Cerebellar cortex (tissue), 1 donor: Measurements from ENCODE around the gene LDHA.
A peak's percentile ranks its signal among the peaks of the same experiment; 100 is the strongest.

Source experiments
- DNase-seq: peaks from one replicate; pipeline ENCODE4 v3.0.0-alpha.2; 2015; ENCODE audit warnings: low spot score

The LDHA gene

GRCh38 chr11:18394275-18394927 is at the start of gene LDHA:
Gene LDHA, plus strand, starts transcription at chr11:18394563. Its CDS starts 2,280 bp downstream, at chr11:18396843.
- peak; percentile 94 for DNase-seq

GRCh38 chr11:18347471-18348125 is 46.8 kb upstream of the LDHA start:
- DNase-seq: no peak

DNA sequence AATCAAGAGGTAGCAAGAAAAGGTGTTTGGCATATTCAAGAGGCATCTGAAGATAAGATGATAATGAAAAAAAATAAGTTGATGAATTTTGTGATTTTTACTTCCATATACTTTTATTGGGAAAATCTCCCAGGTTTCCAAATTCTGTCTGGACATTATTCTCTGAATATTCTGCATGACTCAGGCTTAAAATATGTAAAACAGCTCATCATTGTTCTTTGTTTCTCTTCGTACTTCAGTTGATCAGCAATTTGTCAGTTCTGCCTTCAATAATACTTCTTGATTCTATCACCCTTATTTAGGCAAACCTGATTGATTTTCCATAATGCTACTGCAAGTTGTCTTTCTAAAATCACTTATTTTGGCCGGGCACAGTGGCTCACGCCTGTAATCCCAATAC is 41.8 kb upstream of the LDHA start:
- DNase-seq: no peak

GRCh38 chr11:18358646-18359045 is 35.7 kb upstream of the LDHA start:
- DNase-seq: no peak

GRCh38 chr11:18361154-18361553 is 33.2 kb upstream of the LDHA start:
- no peak for DNase-seq

DNA sequence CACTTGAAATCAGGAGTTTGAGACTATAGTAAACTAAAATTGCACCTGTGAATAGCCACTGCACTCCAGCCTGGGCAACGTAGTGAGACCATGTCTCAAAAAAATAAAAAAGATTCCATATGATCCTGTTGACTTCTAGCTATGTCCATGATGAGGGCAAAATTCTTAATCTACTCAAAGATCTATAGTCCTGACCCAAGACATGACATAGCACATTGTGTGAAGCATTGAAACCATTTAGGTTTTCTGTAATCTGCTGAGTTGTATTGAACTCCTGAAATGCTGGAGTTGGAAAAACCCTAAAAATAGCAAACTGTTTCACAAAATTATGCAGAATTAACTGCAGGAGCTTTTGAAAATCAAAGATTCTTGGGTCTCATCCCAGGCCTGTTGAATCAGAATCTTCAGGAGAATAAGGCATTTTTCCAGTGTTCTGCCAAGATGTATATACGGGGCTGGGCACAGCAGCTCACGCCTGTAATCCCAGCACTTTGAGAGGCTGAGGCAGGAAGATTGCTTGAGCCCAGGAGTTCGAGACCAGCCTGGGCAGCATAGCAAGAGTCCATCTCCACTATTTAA is 29.8 kb upstream of the LDHA start:
- DNase-seq: no peak

DNA sequence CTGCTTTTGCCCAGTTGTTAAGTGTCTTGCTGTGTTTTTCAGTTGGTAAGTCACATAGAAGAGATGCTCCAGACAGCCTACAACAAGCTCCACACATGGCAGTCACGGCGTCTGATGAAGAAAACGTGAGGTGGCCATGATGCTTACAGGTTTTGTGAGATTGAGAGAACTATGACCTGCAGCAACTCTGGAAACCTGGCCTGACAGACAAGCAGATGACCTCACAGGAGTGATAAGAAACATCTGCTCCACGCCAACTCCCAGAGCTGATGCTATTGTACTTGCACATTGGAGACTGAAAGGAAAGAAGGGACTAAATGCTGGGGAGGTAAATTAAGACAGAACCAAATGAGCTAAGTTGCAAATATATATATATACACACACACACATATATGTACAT is 28.6 kb upstream of the LDHA start:
- no peak for DNase-seq

DNA sequence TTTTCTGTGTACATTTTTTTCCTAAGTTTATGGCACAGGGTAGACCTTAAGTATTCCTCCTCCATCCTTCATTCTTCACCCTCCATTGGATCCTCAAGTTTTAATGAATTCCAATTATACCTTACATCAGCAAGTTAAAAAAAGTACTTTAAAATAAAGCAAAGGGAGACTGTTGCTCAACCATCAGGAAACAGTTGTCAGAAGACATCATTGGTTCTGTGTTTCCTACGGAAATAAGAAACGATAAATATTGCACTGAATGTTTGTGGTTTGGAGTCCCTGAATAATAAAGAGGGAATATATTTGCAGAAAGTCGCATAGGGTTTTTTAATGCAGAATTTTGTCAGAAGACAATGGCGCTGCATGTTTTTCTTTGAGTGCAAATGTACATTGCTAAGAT is 28.1 kb upstream of the LDHA start:
- DNase-seq: no peak

DNA sequence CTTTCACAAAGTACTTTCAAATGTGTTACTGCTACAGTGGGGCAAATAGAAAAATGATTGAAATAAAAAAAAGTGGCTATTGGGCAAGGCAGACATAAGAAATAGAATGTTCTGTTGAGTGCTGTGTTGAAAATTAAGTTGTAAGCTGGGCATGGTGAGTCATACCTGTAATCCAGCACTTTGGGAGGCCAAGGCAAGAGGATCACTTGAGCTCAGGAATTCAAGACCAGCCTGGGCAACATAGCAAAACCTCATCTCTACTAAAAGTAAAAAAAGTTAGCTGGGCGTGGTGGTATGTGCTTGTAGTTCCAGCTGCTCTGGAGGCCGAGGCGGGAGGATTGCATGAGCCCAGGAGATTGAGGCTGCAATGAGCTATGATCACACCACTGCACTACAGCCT is 26.9 kb upstream of the LDHA start:
- no peak for DNase-seq

DNA sequence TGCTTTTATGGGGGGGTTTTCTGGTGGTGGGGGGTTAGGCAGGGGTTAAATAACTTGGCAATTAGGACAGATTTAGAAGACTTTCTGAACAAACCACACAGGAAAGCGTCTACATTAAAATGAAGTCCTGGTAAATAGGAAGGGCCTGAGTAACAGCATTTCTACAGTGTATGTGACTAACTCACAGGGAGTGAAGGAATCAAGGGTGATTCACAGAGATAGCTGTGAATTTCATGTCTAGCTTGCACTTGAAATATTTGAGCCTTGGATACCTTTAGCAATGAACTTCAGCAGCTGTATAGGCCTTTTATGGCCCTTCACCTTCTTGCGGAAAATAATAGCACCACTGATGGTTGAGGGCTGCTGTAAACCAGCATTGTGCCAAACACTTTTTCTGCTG is 26.1 kb upstream of the LDHA start:
- no peak for DNase-seq

GRCh38 chr11:18369398-18369797 is 25.0 kb upstream of the LDHA start:
- DNase-seq: no peak

DNA sequence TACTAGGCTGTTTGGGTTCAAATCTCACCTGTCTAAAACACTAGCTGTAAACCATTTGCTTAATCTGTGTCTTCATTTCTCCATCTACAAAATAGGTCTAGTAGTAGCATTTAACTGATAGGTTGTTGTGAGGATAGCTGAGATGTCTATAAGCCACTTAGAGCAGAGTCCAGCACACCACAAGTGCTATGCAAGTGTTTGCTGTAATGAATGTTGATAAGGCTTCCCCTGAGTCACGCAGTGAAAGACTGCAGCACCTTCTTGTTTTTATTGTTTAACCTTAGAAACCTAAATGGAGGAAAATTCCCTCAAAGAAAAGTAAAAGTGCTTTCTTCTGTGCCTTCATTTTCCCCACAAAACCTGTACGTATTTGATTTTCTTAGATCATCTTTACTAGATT is 23.1 kb upstream of the LDHA start:
- DNase-seq: no peak

DNA sequence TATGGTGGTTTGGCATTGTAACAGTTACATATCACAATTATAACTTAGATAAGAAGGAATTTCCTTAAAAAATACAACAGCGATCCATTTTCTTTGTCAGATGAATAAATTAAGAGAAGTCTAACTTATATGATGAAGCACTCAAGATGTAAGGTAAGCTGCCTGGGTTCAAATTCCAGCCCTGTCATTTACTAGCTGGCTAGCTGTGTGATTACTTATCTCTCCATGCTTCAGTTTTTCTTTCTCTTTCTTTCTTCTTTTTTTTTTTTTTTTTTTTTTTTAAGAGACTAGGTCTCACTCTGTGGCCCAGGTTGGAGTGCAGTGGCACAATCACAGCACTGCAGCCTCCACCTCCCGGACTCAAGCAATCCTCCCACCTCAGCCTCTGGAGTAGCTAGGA is 22.2 kb upstream of the LDHA start:
- no peak for DNase-seq

- peak; percentile 75 for DNase-seq
These were observed 19.4 kb upstream of the LDHA start for GRCh38 chr11:18374956-18375355.

DNA sequence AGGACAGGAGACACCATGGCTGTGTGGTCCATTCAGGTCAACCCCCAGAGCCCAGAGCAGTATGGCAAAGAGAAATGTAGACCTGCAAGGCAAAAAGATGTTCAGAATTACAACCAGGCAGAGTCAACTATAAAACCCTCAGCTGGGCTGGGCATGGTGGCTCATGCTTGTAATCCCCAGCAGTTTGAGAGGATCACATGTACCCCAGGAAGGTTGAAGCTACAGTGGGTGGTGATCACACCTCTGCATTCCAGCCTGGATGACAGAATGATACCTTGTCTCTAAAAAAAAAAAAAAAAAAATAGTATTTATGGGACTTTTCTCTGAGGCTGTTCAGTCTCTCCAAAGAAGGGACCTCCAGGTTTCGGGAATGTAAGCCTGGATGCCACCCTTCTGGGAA is 18.4 kb upstream of the LDHA start:
- DNase-seq: no peak

- peak; percentile 64 for DNase-seq
These were observed 15.2 kb upstream of the LDHA start for GRCh38 chr11:18379201-18379600.

DNA sequence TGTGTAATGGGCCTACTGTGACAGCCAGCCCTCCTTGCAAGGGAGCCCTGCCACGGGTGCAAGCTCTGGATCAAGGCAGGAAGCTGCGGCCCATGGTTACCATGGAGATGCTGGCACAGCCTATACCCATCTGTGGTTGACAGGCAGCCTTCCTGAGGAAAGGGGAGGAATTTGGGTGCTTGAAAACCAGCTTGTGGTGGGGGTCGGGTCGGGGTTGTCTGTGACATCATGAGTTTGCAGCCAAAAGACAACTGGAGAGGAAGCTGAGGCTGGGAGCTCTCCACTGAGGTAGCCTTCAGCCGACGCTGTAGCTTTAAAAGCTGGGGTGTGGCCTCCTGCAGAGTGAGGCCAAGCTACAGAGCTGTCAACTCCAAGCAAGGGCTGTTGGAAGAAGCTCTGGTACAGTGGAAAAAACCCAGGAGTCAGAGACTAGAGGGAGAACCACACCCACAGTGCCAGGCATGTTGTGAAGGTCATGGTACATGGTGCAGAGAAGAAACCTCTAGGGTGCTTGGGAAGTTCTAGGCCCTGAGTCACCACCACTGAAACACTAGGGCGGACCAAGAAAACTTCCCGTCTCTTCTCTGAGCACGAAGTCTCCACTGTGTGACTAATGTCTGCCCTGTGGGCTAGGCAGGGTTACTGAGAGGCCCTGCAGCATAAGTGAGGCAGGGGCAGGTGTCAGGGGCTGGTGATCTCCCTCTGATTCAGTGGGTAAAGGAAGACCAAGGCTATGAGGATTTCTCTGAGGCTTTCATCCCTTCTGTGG is 10.8 kb upstream of the LDHA start:
- peak; percentile 91 for DNase-seq

GRCh38 chr11:18384157-18384641 is 10.2 kb upstream of the LDHA start:
- DNase-seq: peak; percentile 62

GRCh38 chr11:18390088-18390487 is 4.3 kb upstream of the LDHA start:
- no peak for DNase-seq

GRCh38 chr11:18392434-18393321 is 1.7 kb upstream of the LDHA start:
- no peak for DNase-seq

GRCh38 chr11:18393581-18394274 is 635 bp upstream of the LDHA start:
- DNase-seq: no peak
